B cell (primary cell): ENCODE data around the gene RPP30. TPM values are rescaled to one million over a fixed set of nuclear protein-coding genes. Genes with fewer than 3 reads are reported as not detected.

Source experiments
- ATAC-seq: fragments of 200-7000 bp; cut with Tn5 transposase; one replicate; pipeline ENCODE4 v1.10.0; 2021; ENCODE audit warnings: low read depth, mild to moderate bottlenecking, moderate number of reproducible peaks, moderate library complexity
- CTCF ChIA-PET: fragments of 350-600 bp; sonication (Branson Sonifier 250); formaldehyde crosslinking; loops from one replicate; lab custom pipeline; 2021; ENCODE audit warnings: antibody characterized with exemption, inconsistent platforms; lab: Charles Lee
- POLR2A ChIA-PET: fragments of 350-600 bp; sonication (Branson Sonifier 250); formaldehyde crosslinking; loops from one replicate; lab custom pipeline; 2021; ENCODE audit warnings: antibody characterized with exemption; lab: Charles Lee
- DNase-seq: peaks from one replicate; pipeline ENCODE4 v3.0.0; 2013
- H2AFZ ChIP-seq: 2 replicates; pipeline ENCODE4 v1.6.1; 2012; ENCODE audit warnings: mild to moderate bottlenecking, low read depth, low read length; ENCODE audit not compliant: insufficient read depth, poor library complexity, severe bottlenecking
- H3K27ac ChIP-seq, 2 donors: 1 replicate in 1 of 2; 2 replicates in 1 of 2; pipeline ENCODE4 v1.5.1; 2012 to 2013; ENCODE audit warnings: low read length in 2 of 2, mild to moderate bottlenecking in 2 of 2, moderate library complexity in 1 of 2
- H3K27me3 ChIP-seq, 4 experiments: fragments of 200-600 bp in 1 of 4; sonication (generic) in 1 of 4; replicated peaks in 1 of 4; 1 replicate in 2 of 4; 2 replicates in 2 of 4; pipeline versions ENCODE4 v1.6.1 to v1.7.0; 2013 to 2016; ENCODE audit warnings: low read length in 3 of 4, mild to moderate bottlenecking in 2 of 4, mixed read lengths in 1 of 4, moderate library complexity in 1 of 4; ENCODE audit not compliant: insufficient read depth in 4 of 4, control insufficient read depth in 3 of 4; ENCODE audit errors: control extremely low read depth in 1 of 4
- H3K36me3 ChIP-seq, 2 experiments: replicated peaks in 1 of 2; 1 replicate in 1 of 2; 2 replicates in 1 of 2; pipeline versions ENCODE4 v1.6.1 to v1.7.1; 2013; ENCODE audit warnings: low read length in 1 of 2; ENCODE audit not compliant: insufficient read depth in 2 of 2, control insufficient read depth in 1 of 2; ENCODE audit errors: control extremely low read depth in 1 of 2, extremely low read depth in 1 of 2
- H3K4me1 ChIP-seq, 2 donors: fragments of 200-600 bp in 1 of 2; sonication (generic) in 1 of 2; 1 replicate in 1 of 2; 2 replicates in 1 of 2; pipeline versions ENCODE4 v1.5.1 to v1.6.1; 2013 to 2017; ENCODE audit warnings: low read length in 2 of 2; ENCODE audit not compliant: control insufficient read depth in 2 of 2, insufficient read depth in 2 of 2
- H3K4me2 ChIP-seq: replicated peaks from 2 replicates; pipeline ENCODE3; 2012; ENCODE audit warnings: mild to moderate bottlenecking, low read depth, low read length; ENCODE audit not compliant: poor library complexity, severe bottlenecking
- H3K4me3 ChIP-seq, 5 experiments: fragments of 200-600 bp in 1 of 5; sonication (generic) in 1 of 5; 1 replicate in 3 of 5; 2 replicates in 2 of 5; pipeline versions ENCODE4 v1.5.1 to v1.7.0; 2011 to 2016; ENCODE audit warnings: low read length in 4 of 5, mild to moderate bottlenecking in 4 of 5, low read depth in 2 of 5, control low read depth in 1 of 5, moderate library complexity in 1 of 5; ENCODE audit not compliant: insufficient read depth in 1 of 5; ENCODE audit errors: control extremely low read depth in 1 of 5, extremely low read depth in 1 of 5
- H3K79me2 ChIP-seq: fragments of 200-600 bp; sonication (generic); one replicate; pipeline ENCODE4 v1.6.0; 2016; ENCODE audit warnings: low read length; ENCODE audit not compliant: control insufficient read depth, insufficient read depth
- H3K9ac ChIP-seq: fragments of 200-600 bp; sonication (generic); 2 replicates; pipeline ENCODE4 v1.6.1; 2017; ENCODE audit warnings: mild to moderate bottlenecking, low read length, moderate library complexity
- H3K9me3 ChIP-seq, 3 donors: one replicate each; pipeline versions ENCODE4 v1.6.1 to v1.7.1; 2013; ENCODE audit warnings: low read length in 2 of 3; ENCODE audit not compliant: control insufficient read depth in 2 of 3, insufficient read depth in 1 of 3; ENCODE audit errors: control extremely low read depth in 1 of 3
- H4K20me1 ChIP-seq: 2 replicates; pipeline ENCODE4 v1.6.0; 2012; ENCODE audit warnings: mild to moderate bottlenecking, low read length; ENCODE audit not compliant: insufficient read depth, control insufficient read depth, poor library complexity, severe bottlenecking
- H3K27ac Mint-ChIP-seq: one replicate; pipeline ENCODE4 v1.8.0; 2021; ENCODE audit warnings: mixed read lengths
- H3K27me3 Mint-ChIP-seq: one replicate; pipeline ENCODE4 v1.8.0; 2021; ENCODE audit warnings: mixed read lengths
- H3K4me1 Mint-ChIP-seq: one replicate; pipeline ENCODE4 v1.8.0; 2021; ENCODE audit warnings: mixed read lengths
- H3K4me3 Mint-ChIP-seq: one replicate; pipeline ENCODE4 v1.8.0; 2021; ENCODE audit warnings: mixed read lengths
- H3K9me3 Mint-ChIP-seq: one replicate; pipeline ENCODE4 v1.8.0; 2022; ENCODE audit warnings: mixed read lengths; ENCODE audit not compliant: insufficient read depth
- CTCF ChIP-seq: fragments of 200-600 bp; IDR thresholded peaks from one replicate; pipeline ENCODE4 v1.8.0; 2022; ENCODE audit warnings: antibody characterized with exemption, mild to moderate bottlenecking
- EZH2 ChIP-seq: IDR thresholded peaks from 2 replicates; pipeline ENCODE4 v1.6.1; 2012; ENCODE audit warnings: borderline replicate concordance, low read depth, mild to moderate bottlenecking, moderate library complexity, low read length; ENCODE audit not compliant: insufficient read depth, poor library complexity, severe bottlenecking
- WGBS: methylation state at CpG from one replicate; pipeline ENCODE4 v1.1.5; 2013; ENCODE audit warnings: missing lambda C conversion rate; ENCODE audit not compliant: insufficient coverage; 5-methylcytosine and 5-hydroxymethylcytosine counted together
- intact Hi-C: fragments of 100-400 bp; cut with micrococcal nuclease; formaldehyde crosslinking; loops from one replicate; pipeline ENCODE4 v1.10.0; 2022
- polyA plus RNA-seq: library from polyadenylated mRNA; depleted of rRNA; stranded (reverse); fragments of >200 nt; gene quantifications from 2 replicates; pipeline ENCODE4 v1.2.3, GENCODE V29; 2012
- total RNA-seq, 2 donors: library from RNA; stranded (reverse); fragments of 120-200 nt in 1 of 2; gene quantifications; 1 replicate in 1 of 2; 2 replicates in 1 of 2; pipeline versions ENCODE4 v1.2.3 to v1.2.4, GENCODE V29; 2013 to 2022

Gene RPP30
- total and polyA plus RNA-seq, 2 donors (not counting 1 experiment from before 2014, with no cell fraction given), result 28.2 to 41.7 TPM

- no peak overlapping the region for H3K4me3 Mint-ChIP-seq
- Histone ChIP-seq H3K4me1 (no peaks in the 10 kb centered on the region), H3K4me3 (no peak overlapping the region), H2AFZ (no peak overlapping the region), H3K36me3 (no peaks in the 10 kb centered on the region), H3K79me2 (no peaks in the 10 kb centered on the region), H3K27ac (no peak overlapping the region), H3K9me3 (no peaks in the 10 kb centered on the region), H3K27me3 (no peaks in the 10 kb centered on the region), H3K9ac (no peak overlapping the region), H3K4me2 (no peak overlapping the region), H4K20me1 (no peaks in the 10 kb centered on the region)
- no peaks in the 10 kb centered on the region for H3K4me1 Mint-ChIP-seq
- ATAC-seq (no peak), DNase-seq (no peak)
- H3K9me3 Mint-ChIP-seq, result no peaks in the 10 kb centered on the region
- TF ChIP-seq CTCF (no peak), EZH2 (no peak)
- CTCF ChIA-PET, result interaction anchor here (1.1 kb wide), 1 partner anchor 17 kb away, joined by 4 read pairs; no protein-coding TSS in a partner anchor
- POLR2A ChIA-PET, result no interaction called here
- no peaks in the 10 kb centered on the region for H3K27me3 Mint-ChIP-seq
- intact Hi-C loops, result no loop called here
- 89% methylated on average over 3 of the region's 5 CpGs for WGBS
- H3K27ac Mint-ChIP-seq, result no peak overlapping the region
These were observed 57.4 kb downstream of the RPP30 start for GRCh38 chr10:90929179-90929578.

- 83% methylated on average over 2 of the region's 5 CpGs for WGBS
- no peak overlapping the region for H3K4me2 ChIP-seq
These were observed 58.5 kb downstream of the RPP30 start for GRCh38 chr10:90930070-90930837.

More at GRCh38 chr10:90930070-90930837, 58.5 kb downstream of the RPP30 start:
- ChIA-PET POLR2A (no interaction called here), CTCF (interaction anchor here (1.1 kb wide), 1 partner anchor 18 kb away, joined by 4 read pairs; no protein-coding TSS in a partner anchor)
- no peak overlapping the region for H3K4me3 ChIP-seq
- H3K4me3 Mint-ChIP-seq, result no peak overlapping the region
- H3K79me2 ChIP-seq, result no peaks in the 10 kb centered on the region
- no peak for ATAC-seq
- no peaks in the 10 kb centered on the region for H3K9me3 ChIP-seq
- no peaks in the 10 kb centered on the region for H3K27me3 ChIP-seq
- no peaks in the 10 kb centered on the region for H3K4me1 ChIP-seq
- no peak for DNase-seq
- H3K4me1 Mint-ChIP-seq, result no peaks in the 10 kb centered on the region
- no peaks in the 10 kb centered on the region for H3K9me3 Mint-ChIP-seq
- H4K20me1 ChIP-seq, result no peaks in the 10 kb centered on the region
- no peak for TF ChIP-seq CTCF
- TF ChIP-seq EZH2, result no peak
- H3K36me3 ChIP-seq, result no peaks in the 10 kb centered on the region
- intact Hi-C loops, result no loop called here
- H3K27ac ChIP-seq, result no peak overlapping the region
- no peaks in the 10 kb centered on the region for H3K27me3 Mint-ChIP-seq
- no peak overlapping the region for H2AFZ ChIP-seq
- no peak overlapping the region for H3K9ac ChIP-seq
- no peak overlapping the region for H3K27ac Mint-ChIP-seq
